Osteoblast (primary cell): Measurements from ENCODE around the gene NTNG1. TPM values are rescaled to one million over a fixed set of nuclear protein-coding genes. Genes with fewer than 3 reads are reported as not detected.

ENCODE experiments used
- DNase-seq: peaks from one replicate; pipeline ENCODE4 v3.0.0; 2011; ENCODE audit warnings: low spot score, mixed read lengths; ENCODE audit not compliant: insufficient read length; ENCODE audit errors: missing footprints
- H2AFZ ChIP-seq: 2 replicates; pipeline ENCODE4 v1.6.0; 2011; ENCODE audit warnings: mild to moderate bottlenecking, low read length
- H3K27ac ChIP-seq: 2 replicates; pipeline ENCODE4 v1.5.1; 2011; ENCODE audit warnings: mild to moderate bottlenecking, low read depth, low read length, moderate library complexity
- H3K27me3 ChIP-seq: 2 replicates; pipeline ENCODE4 v1.6.0; 2012; ENCODE audit warnings: mild to moderate bottlenecking, control low read depth, inconsistent platforms, low read length, moderate library complexity; ENCODE audit not compliant: insufficient read depth
- H3K36me3 ChIP-seq: 2 replicates; pipeline ENCODE4 v1.5.1; 2011; ENCODE audit warnings: mild to moderate bottlenecking, low read length, control low read depth, moderate library complexity; ENCODE audit not compliant: insufficient read depth
- H3K4me1 ChIP-seq: 2 replicates; pipeline ENCODE4 v1.5.1; 2011; ENCODE audit warnings: mild to moderate bottlenecking, low read length, control low read depth, moderate library complexity; ENCODE audit not compliant: insufficient read depth
- H3K4me2 ChIP-seq: 2 replicates; pipeline ENCODE4 v1.6.0; 2011; ENCODE audit warnings: mild to moderate bottlenecking, low read length; ENCODE audit not compliant: insufficient read depth
- H3K4me3 ChIP-seq: fragments of 200-600 bp; sonication (generic); 3 replicates; pipeline ENCODE4 v1.5.1; 2012; ENCODE audit warnings: mild to moderate bottlenecking, low read length, inconsistent platforms; ENCODE audit not compliant: insufficient read depth
- H3K79me2 ChIP-seq: 2 replicates; pipeline ENCODE4 v1.6.0; 2012; ENCODE audit warnings: mild to moderate bottlenecking, low read length, control low read depth, inconsistent platforms; ENCODE audit not compliant: insufficient read depth
- H3K9me3 ChIP-seq: 2 replicates; pipeline ENCODE4 v1.5.1; 2011; ENCODE audit warnings: low read depth, low read length, control low read depth
- H4K20me1 ChIP-seq: 2 replicates; pipeline ENCODE4 v1.6.0; 2012; ENCODE audit warnings: mild to moderate bottlenecking, low read length, control low read depth; ENCODE audit not compliant: insufficient read depth
- CTCF ChIP-seq: IDR thresholded peaks from 2 replicates; pipeline ENCODE4 v1.5.1; 2011; ENCODE audit warnings: mild to moderate bottlenecking, low read depth, low read length, moderate library complexity; ENCODE audit errors: extremely low read depth
- total RNA-seq: library from RNA; depleted of rRNA; stranded (reverse); fragments of >200 nt; gene quantifications from 2 replicates; pipeline ENCODE4 v1.2.3, GENCODE V29; 2012

The NTNG1 gene
- total RNA-seq, 1 donor, result 3.6 TPM

GRCh38 chr1:107378866-107379265, 238.0 kb downstream of the NTNG1 start:
- no peaks in the 10 kb centered on the region for H3K9me3 ChIP-seq
- TF ChIP-seq CTCF, result no peak
- no peak for DNase-seq

DNA sequence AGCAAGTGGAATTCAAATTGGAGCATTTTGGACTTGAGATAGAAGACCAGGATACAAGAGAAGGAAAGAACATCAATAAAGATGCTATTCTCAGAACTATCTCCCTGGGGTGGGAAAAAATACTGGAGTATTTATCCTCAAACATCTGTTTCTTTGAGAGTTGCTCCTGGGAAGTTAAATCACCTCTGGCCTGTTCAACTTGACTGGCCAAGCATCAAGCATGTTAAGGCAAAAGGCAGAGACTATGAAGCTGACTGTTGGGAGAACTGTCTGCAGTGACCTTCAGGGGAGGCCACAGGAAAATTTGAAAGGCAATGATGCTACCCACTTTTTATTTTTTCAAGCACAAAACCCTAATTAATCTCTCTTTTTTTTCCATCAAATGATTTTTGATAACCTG, 239.0 kb downstream of the NTNG1 start:
- no peak overlapping the region for H3K4me2 ChIP-seq
- no peaks in the 10 kb centered on the region for H3K27me3 ChIP-seq
- no peaks in the 10 kb centered on the region for H3K4me1 ChIP-seq
- no peaks in the 10 kb centered on the region for H3K79me2 ChIP-seq
- TF ChIP-seq CTCF, result no peak
- no peak for DNase-seq
- H3K9me3 ChIP-seq, result no peaks in the 10 kb centered on the region
- no peak overlapping the region for H2AFZ ChIP-seq
- no peaks in the 10 kb centered on the region for H4K20me1 ChIP-seq
- H3K27ac ChIP-seq, result no peak overlapping the region
- no peaks in the 10 kb centered on the region for H3K36me3 ChIP-seq
- H3K4me3 ChIP-seq, result no peak overlapping the region

More at GRCh38 chr1:107378866-107379265, 238.0 kb downstream of the NTNG1 start:
- Histone ChIP-seq H3K4me3 (no peak overlapping the region), H3K4me2 (no peak overlapping the region), H3K27me3 (no peaks in the 10 kb centered on the region), H2AFZ (no peak overlapping the region), H4K20me1 (no peaks in the 10 kb centered on the region), H3K36me3 (no peaks in the 10 kb centered on the region), H3K4me1 (no peaks in the 10 kb centered on the region), H3K79me2 (no peaks in the 10 kb centered on the region), H3K27ac (no peak overlapping the region)

GRCh38 chr1:107389410-107390396, 248.9 kb downstream of the NTNG1 start:
- H3K4me2 ChIP-seq, result no peak overlapping the region
- no peak overlapping the region for H3K4me3 ChIP-seq
- no peak overlapping the region for H2AFZ ChIP-seq

More at GRCh38 chr1:107389410-107390396, 248.9 kb downstream of the NTNG1 start:
- no peak for TF ChIP-seq CTCF
- no peaks in the 10 kb centered on the region for H3K9me3 ChIP-seq
- no peaks in the 10 kb centered on the region for H4K20me1 ChIP-seq
- H3K36me3 ChIP-seq, result no peaks in the 10 kb centered on the region
- no peaks in the 10 kb centered on the region for H3K4me1 ChIP-seq
- no peaks in the 10 kb centered on the region for H3K79me2 ChIP-seq
- no peak overlapping the region for H3K27ac ChIP-seq
- no peaks in the 10 kb centered on the region for H3K27me3 ChIP-seq
- DNase-seq, result no peak
